Measurements from ENCODE around the gene AXDND1.

- TF ChIP-seq POLR2A (IDR thresholded peaks at IDR 0.05) (no peak), CTCF (IDR thresholded peaks at IDR 0.05) (no peak)
Observed at GRCh38 chr1:179321533-179322216, 44.1 kb upstream of the AXDND1 start.
